NCI-H82 treated with DMSO at 0.1 percent for 48 hours (cell line): ENCODE measurements around the gene DIRAS3.
"Not testable (repeated sequence)": the region's sequence is repeated elsewhere in the genome, so short reads cannot be mapped to it uniquely, and the experiment has no call there.

Experiments
- DNase-seq: peaks from one replicate; lab custom pipeline; 2025; ENCODE audit not compliant: unreplicated experiment; lab: John Stamatoyannopoulos, UW

The DIRAS3 gene

DNA sequence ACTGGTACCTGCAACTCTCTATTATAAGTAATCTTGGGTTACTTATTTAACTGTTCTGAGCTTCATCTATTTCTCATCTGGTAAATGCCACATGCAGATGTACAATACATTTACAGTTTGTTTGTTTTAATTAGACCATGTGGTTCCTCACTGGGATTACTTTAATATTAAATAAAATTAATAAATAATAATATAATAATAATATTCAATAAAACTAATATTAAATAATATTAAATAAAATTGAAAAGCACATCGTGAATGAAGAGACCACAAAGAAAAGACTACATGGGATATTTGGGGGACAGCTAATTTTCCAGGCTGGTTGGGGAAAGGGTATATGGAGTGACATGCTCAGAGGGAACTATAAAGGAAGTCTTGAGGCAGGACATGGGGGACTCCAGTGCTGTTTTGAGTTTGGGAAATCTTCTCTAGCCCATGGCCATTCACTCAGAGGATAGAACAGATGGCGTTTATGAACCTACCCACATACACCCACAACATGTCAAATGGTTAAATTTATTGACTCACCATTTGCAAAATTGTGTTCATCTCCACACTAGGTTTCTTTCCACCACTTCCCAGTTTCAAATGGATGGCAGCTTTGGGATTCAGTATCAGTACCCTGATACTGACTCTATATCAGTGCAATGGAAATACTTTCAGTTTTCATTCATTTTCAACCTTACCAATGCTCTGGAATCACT lies 25.6 kb downstream of the DIRAS3 start:
- no peak for DNase-seq

DNA sequence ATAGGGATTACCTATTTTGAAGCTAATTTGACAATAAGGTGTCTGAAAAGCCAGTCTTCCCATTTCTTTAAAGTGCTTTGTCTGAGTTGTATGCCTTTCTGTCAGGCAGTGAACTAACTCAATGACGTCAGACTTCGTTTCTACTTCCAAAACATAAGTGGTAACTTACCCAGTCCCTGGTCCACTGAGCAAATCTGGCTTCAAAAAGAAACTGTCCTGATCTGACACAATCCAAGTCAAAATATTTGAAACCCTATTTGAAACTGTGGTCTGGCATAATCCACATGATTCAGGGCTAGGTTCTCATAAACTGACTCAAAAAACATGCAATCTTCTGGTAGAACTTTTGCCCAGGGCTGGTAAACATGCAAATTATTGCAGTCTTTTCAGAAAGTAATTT lies 34.0 kb downstream of the DIRAS3 start:
- DNase-seq: no peak

DNA sequence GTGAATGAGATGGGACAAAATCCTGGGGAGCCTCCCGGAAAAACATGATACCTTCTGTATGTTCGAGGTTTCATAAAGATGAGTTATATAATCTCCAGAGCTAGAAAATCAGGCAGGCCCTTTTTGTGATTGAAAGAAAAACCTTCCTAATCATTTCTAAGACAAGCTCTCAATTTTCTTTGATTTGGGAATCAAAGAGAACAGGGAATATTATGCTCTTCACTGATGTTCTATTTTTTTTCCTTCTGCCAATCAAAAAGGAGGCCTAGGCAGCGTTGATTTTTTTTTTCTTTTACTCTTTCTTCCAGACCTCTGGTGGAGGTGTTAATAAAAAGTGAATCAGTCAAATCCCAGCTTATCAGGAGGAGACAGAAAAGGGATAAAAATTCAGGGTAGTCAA lies 34.5 kb downstream of the DIRAS3 start:
- DNase-seq: no peak

DNA sequence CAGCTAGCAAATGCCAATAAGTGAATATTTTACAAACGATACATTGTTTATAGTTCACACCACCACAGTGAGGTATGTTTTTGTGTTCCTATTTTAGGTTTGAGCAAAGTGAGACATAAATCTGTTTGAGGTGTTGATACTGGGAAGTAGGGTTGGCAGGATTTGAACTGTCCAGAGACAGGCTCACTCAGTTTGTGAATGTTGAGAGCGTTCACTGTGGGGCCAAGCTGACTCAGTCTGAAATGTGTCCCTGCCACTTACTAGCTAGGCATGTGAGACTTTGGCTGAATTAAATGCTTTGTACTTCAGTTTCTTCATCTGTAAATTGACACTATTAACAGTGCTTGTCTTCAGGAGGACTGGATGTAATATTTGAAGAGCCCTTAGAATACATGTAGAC lies 35.1 kb downstream of the DIRAS3 start:
- DNase-seq: no peak

DNA sequence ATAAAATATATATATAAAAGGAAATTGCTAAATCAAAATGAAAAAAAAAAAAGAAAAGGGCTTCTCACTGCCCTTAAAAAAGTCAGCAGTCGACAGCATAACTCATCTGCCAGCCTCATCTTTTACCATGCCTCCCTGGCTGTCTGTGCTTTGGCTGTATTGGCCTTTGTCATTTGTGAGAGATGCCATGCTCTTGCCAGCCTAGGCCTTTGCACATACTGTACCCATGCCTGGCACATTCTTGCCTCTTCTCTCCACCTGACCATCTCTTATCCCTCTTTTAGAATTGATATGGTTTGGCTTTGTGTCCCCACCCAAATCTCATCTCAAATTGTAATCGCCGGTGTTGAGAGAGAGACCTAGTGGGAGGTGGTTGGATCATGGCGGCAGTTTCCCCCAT lies 37.1 kb downstream of the DIRAS3 start:
- DNase-seq: no peak

DNA sequence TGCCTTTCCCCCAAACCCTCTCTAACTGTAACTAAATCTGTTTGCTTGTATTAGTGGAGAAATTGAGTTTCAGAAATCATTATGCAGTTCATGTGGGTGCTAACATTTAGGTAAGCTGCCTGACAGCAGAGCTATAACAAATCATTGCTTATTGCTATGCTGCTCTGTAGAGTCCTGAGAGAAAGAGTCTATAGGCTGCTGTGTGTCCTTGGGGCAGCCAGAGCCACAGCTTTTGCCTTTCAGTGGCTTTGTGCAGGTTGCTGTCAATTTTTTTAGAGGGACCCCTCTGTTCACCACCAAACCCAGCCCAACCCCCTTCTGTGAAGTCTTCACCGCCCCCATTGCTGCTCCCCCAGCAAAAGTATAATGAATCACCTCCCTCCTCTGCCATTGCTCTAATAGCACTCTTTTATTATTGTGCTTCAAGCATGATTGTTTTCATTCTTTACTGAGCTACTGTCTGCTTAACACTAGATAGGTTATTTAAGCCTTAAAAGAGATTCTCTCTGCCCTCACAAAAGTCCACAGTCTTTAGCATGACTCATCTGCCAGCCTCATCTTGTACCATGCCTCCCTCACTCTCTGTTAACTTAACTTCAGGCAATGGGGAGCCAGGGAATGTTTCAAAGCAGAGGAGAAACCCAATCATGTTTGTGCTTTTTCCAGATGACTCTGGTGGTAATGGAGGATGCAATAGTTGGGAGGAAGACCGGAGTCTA lies 38.6 kb downstream of the DIRAS3 start:
- no peak for DNase-seq

DNA sequence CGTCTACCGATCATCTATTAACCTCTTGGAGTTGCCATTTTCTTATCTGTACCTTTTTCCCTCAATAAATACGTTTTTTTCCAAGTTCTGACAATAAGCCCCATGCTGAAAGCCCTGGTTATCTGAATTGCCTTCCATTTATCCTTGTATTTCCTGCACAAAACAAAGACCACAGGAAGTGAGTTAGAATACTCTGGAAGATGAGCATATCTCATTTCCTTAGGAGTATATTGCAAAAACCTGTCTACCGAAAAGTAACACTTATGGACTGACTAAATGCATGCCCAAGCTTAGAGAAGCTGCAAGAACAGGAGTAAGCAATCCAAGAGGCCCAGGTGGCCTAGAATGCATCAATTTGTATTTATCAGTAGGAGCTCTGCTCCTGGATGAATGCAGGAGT lies 39.9 kb downstream of the DIRAS3 start:
- DNase-seq: no peak

DNA sequence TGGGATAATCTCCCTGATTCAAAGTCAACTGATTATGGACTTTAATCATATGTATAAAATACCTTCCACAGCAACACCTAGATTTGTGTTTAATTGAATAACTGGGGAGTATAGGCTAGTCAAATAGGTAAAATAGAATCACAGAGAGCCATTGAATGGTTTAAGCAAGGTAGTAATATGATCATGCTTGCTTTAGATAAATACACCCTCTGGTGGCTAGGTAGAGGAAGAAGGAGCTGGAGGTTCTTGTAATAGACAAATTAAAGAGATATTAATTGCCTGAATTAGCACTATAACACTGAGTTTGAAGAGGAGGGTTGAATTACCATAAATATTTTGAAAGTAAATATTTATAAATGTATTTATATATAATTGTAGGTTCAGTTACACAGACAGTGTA lies 40.3 kb downstream of the DIRAS3 start:
- DNase-seq: peak; percentile 47

DNA sequence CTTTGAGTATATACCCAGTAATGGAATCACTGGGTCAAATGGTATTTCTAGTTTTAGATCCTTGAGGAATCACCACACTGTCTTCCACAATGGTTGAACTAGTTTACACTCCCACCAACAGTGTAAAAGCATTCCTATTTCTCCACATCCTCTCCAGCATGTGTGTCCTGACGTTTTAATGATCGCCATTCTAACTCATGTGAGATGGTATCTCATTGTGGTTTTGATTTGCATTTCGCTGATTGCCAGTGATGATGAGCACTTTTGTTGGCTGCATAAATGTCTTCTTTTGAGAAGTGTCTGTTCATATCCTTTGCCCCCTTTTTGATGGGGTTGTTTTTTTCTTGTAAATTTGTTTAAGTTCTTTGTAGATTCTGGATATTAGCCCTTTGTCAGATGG lies 46.8 kb downstream of the DIRAS3 start:
- not testable (repeated sequence) for DNase-seq

DNA sequence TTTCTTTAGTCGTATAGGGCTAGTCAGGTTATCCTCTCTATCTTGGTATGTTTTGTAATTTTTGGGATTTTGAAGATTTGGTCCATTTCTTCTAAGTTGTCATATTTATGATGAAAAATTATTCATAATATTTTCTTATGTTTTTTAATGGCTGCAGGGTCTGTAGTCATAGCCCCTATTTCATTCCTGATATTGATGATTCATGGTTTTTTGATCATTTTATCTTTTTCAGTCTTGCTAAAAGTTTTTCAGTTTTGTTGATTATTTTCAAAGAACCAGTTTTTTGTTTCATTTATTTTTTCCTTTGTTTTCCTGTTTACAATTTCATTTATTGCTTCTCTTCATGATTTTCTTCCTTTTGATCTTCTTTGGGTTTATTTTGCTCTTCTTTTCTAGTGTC lies 50.2 kb downstream of the DIRAS3 start:
- DNase-seq: no peak

DNA sequence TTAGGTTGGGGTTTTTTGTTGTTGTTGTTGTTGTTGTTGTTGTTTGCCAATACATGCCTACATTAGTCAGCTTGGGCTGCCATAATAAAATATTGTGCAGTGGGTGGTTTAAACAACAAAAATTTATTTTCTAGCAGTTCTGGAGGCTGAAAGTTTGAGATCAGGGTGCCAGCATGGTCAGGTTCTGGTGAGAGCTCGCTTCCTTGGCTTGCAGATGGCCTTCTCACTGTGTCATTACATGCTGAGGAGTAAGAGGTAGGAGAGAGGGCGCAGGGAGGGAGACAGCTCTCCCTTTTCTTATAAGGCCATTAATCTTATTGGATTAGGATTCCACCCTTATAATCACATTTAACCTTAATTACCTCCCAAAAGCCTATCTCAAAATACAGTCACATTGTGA lies 52.7 kb downstream of the DIRAS3 start:
- DNase-seq: peak; percentile 99
